Measurements from ENCODE around the gene GMDS.

GMDS gene

DNA sequence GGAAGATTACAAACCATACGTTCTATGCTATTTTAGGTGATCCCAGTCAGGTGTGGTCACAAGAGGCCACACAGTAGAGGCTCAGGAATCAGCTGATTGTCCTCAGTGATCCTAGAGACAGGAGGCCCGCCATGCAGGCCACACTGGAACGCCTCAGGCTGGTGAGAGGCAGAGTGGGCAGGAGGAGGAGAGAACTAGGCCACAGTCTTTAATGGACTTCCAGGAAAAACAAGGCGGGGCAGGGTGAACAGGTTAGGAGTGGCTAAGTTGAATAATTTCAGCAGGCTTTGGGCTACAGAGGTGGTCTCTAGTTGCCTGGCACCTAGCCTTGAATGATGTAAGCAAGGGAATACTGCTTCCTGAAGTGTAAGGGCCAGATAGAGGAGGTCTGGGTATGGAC is 101.2 kb downstream of the GMDS start:
- H3K9ac ChIP-seq (ENCODE audit: low read depth, low read length) = no peak overlapping the region
- H3K4me3 ChIP-seq (ENCODE audit: low read length) = no peak overlapping the region
- no peaks in the 10 kb centered on the region for H3K9me3 ChIP-seq (ENCODE audit: insufficient read depth, low read depth, low read length)
- H3K4me1 ChIP-seq (ENCODE audit: insufficient read depth, low read length) = peaks cover 20% of the 10 kb centered on the region
- no peaks in the 10 kb centered on the region for H3K36me3 ChIP-seq (ENCODE audit: insufficient read depth, low read depth, low read length)
- no peak overlapping the region for H3K27ac ChIP-seq (ENCODE audit: low read length)
- no peaks in the 10 kb centered on the region for H3K27me3 ChIP-seq (ENCODE audit: insufficient read depth, low read length)

DNA sequence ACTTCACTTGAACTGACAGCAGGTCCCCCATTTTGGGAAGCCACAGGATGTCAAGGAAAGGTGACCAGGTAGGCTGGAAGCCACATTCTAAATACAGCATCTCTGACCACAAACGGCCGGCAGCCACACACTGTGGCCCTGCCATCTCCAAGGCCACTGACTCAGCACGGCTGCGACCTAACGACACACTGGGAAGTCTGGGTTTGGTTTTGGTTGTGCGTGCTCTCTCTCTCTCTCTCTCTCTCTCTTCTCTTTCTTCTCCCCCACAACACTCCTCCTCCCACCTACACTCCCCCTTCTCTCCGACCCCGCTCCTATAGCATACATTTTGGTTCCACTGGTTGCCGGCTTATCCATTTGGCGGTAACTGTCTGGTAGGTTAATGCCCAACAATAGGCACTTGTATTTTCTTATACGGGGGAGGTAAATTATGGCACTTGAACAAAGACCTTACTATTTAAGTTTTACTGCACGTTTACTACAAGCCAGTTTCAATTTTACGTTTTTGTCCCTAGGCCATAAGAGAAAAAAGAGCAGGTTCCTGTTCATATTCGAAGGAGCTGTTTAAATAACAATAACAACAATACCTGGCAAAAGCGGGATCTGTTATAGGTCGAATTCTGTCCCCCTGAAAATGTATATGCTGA is 103.6 kb downstream of the GMDS start:
- no peak overlapping the region for H3K4me3 ChIP-seq (ENCODE audit: low read length)
- H3K4me1 ChIP-seq (ENCODE audit: insufficient read depth, low read length) = peaks cover 20% of the 10 kb centered on the region
- no peak overlapping the region for H3K27ac ChIP-seq (ENCODE audit: low read length)
- no peak overlapping the region for H3K9ac ChIP-seq (ENCODE audit: low read depth, low read length)
- no peaks in the 10 kb centered on the region for H3K9me3 ChIP-seq (ENCODE audit: insufficient read depth, low read depth, low read length)
- H3K36me3 ChIP-seq (ENCODE audit: insufficient read depth, low read depth, low read length) = no peaks in the 10 kb centered on the region
- H3K27me3 ChIP-seq (ENCODE audit: insufficient read depth, low read length) = no peaks in the 10 kb centered on the region

GRCh38 chr6:2140438-2141128 is 104.8 kb downstream of the GMDS start:
- no peak overlapping the region for H3K27ac ChIP-seq (ENCODE audit: low read length)
- H3K9ac ChIP-seq (ENCODE audit: low read depth, low read length) = no peak overlapping the region
- H3K9me3 ChIP-seq (ENCODE audit: insufficient read depth, low read depth, low read length) = no peaks in the 10 kb centered on the region
- no peaks in the 10 kb centered on the region for H3K27me3 ChIP-seq (ENCODE audit: insufficient read depth, low read length)
- H3K36me3 ChIP-seq (ENCODE audit: insufficient read depth, low read depth, low read length) = no peaks in the 10 kb centered on the region
- H3K4me1 ChIP-seq (ENCODE audit: insufficient read depth, low read length) = peaks cover 20% of the 10 kb centered on the region
- no peak overlapping the region for H3K4me3 ChIP-seq (ENCODE audit: low read length)

DNA sequence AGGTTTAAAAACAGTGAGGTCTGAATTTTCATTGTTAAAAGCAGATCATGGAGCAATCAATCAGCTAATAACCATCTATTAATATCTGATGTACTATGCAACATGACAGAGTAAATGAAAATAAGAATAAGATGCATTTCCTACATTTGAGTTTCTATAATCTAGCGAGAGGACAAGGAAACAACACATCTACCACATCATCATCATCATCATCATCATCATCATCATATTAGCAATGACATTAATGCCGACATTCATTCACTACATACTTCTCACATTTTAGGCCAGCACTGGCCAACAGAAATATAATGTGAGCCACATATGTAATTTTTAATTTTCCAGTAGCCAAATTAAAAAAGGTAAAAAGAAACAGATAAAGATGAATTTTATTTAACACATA is 110.0 kb downstream of the GMDS start:
- no peaks in the 10 kb centered on the region for H3K36me3 ChIP-seq (ENCODE audit: insufficient read depth, low read depth, low read length)
- no peak overlapping the region for H3K9ac ChIP-seq (ENCODE audit: low read depth, low read length)
- H3K4me1 ChIP-seq (ENCODE audit: insufficient read depth, low read length) = peaks cover 15% of the 10 kb centered on the region; the same call in 1 of the 2 replicates
- no peaks in the 10 kb centered on the region for H3K9me3 ChIP-seq (ENCODE audit: insufficient read depth, low read depth, low read length)
- H3K4me3 ChIP-seq (ENCODE audit: low read length) = no peak overlapping the region
- H3K27me3 ChIP-seq (ENCODE audit: insufficient read depth, low read length) = no peaks in the 10 kb centered on the region
- no peak overlapping the region for H3K27ac ChIP-seq (ENCODE audit: low read length)

GRCh38 chr6:2134554-2134953 is 110.9 kb downstream of the GMDS start:
- Histone ChIP-seq H3K9me3 (ENCODE audit: insufficient read depth, low read depth, low read length) (no peaks in the 10 kb centered on the region), H3K27me3 (ENCODE audit: insufficient read depth, low read length) (no peaks in the 10 kb centered on the region), H3K4me1 (ENCODE audit: insufficient read depth, low read length) (peaks cover 19% of the 10 kb centered on the region; the same call in 1 of the 2 replicates), H3K4me3 (ENCODE audit: low read length) (no peak overlapping the region), H3K36me3 (ENCODE audit: insufficient read depth, low read depth, low read length) (no peaks in the 10 kb centered on the region), H3K27ac (ENCODE audit: low read length) (no peak overlapping the region), H3K9ac (ENCODE audit: low read depth, low read length) (no peak overlapping the region)

GRCh38 chr6:2133716-2134310 is 111.6 kb downstream of the GMDS start:
- Histone ChIP-seq H3K27ac (ENCODE audit: low read length) (no peak overlapping the region), H3K9me3 (ENCODE audit: insufficient read depth, low read depth, low read length) (no peaks in the 10 kb centered on the region), H3K4me3 (ENCODE audit: low read length) (no peak overlapping the region), H3K27me3 (ENCODE audit: insufficient read depth, low read length) (no peaks in the 10 kb centered on the region), H3K36me3 (ENCODE audit: insufficient read depth, low read depth, low read length) (no peaks in the 10 kb centered on the region), H3K9ac (ENCODE audit: low read depth, low read length) (no peak overlapping the region), H3K4me1 (ENCODE audit: insufficient read depth, low read length) (peaks cover 24% of the 10 kb centered on the region; the same call in 1 of the 2 replicates)

GRCh38 chr6:2132916-2133315 is 112.5 kb downstream of the GMDS start:
- H3K36me3 ChIP-seq (ENCODE audit: insufficient read depth, low read depth, low read length) = no peaks in the 10 kb centered on the region
- no peaks in the 10 kb centered on the region for H3K9me3 ChIP-seq (ENCODE audit: insufficient read depth, low read depth, low read length)
- peaks cover 24% of the 10 kb centered on the region; the same call in 1 of the 2 replicates for H3K4me1 ChIP-seq (ENCODE audit: insufficient read depth, low read length)
- H3K27me3 ChIP-seq (ENCODE audit: insufficient read depth, low read length) = no peaks in the 10 kb centered on the region
- H3K9ac ChIP-seq (ENCODE audit: low read depth, low read length) = no peak overlapping the region
- H3K4me3 ChIP-seq (ENCODE audit: low read length) = no peak overlapping the region
- H3K27ac ChIP-seq (ENCODE audit: low read length) = no peak overlapping the region

DNA sequence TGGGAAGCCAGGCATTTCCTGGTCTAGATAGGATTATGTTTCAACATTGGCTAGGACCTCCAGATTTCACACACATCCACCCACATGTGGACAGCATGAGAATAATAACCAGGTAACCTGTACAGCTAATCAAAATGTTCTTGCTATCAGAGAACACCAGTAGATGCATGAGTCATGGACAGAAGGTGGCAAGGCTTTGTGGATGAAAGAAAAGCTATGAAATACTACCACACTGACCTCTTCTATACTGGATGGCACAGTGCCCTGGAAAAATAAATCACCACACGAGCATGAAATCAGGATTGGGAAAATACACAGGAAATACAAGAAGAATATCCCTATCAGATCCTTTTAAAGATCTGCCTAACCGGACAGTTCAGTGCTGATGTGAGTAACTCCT is 113.0 kb downstream of the GMDS start:
- no peaks in the 10 kb centered on the region for H3K36me3 ChIP-seq (ENCODE audit: insufficient read depth, low read depth, low read length)
- H3K9me3 ChIP-seq (ENCODE audit: insufficient read depth, low read depth, low read length) = no peaks in the 10 kb centered on the region
- H3K27ac ChIP-seq (ENCODE audit: low read length) = no peak overlapping the region

DNA sequence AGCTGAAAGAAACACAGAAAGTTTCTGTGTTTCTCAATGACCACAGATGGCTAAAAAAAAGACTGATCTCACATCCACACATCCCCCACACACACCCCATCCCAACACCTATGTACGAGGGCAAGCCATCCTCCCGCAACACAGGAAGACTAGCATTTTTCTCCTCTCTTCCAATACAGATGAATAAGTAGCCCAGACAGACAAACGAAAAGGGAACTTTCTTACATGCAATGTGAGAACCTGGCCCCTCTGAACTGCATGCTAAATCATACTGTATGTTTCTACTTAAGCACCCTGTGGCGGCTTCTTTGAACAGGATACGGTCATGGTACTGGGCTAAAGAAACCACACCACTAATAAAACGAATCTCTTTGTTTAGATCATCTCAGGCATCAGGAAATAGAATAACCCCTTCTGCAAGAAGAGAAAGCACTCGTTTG is 116.2 kb downstream of the GMDS start:
- no peaks in the 10 kb centered on the region for H3K27me3 ChIP-seq (ENCODE audit: insufficient read depth, low read length)
- no peaks in the 10 kb centered on the region for H3K36me3 ChIP-seq (ENCODE audit: insufficient read depth, low read depth, low read length)
- H3K9ac ChIP-seq (ENCODE audit: low read depth, low read length) = no peak overlapping the region
- H3K27ac ChIP-seq (ENCODE audit: low read length) = no peak overlapping the region
- peaks cover 23% of the 10 kb centered on the region; the same call in 1 of the 2 replicates for H3K4me1 ChIP-seq (ENCODE audit: insufficient read depth, low read length)
- no peaks in the 10 kb centered on the region for H3K9me3 ChIP-seq (ENCODE audit: insufficient read depth, low read depth, low read length)
- H3K4me3 ChIP-seq (ENCODE audit: low read length) = no peak overlapping the region

More for the DNA sequence above, 113.0 kb downstream of the GMDS start:
- no peaks in the 10 kb centered on the region for H3K27me3 ChIP-seq (ENCODE audit: insufficient read depth, low read length)
- no peak overlapping the region for H3K9ac ChIP-seq (ENCODE audit: low read depth, low read length)
- peaks cover 24% of the 10 kb centered on the region; the same call in 1 of the 2 replicates for H3K4me1 ChIP-seq (ENCODE audit: insufficient read depth, low read length)
- H3K4me3 ChIP-seq (ENCODE audit: low read length) = no peak overlapping the region

GRCh38 chr6:2127484-2127911 is 117.9 kb downstream of the GMDS start:
- Histone ChIP-seq H3K4me3 (ENCODE audit: low read length) (no peak overlapping the region), H3K4me1 (ENCODE audit: insufficient read depth, low read length) (peaks cover 13% of the 10 kb centered on the region; the same call in 1 of the 2 replicates), H3K9ac (ENCODE audit: low read depth, low read length) (no peak overlapping the region), H3K36me3 (ENCODE audit: insufficient read depth, low read depth, low read length) (no peaks in the 10 kb centered on the region), H3K27ac (ENCODE audit: low read length) (no peak overlapping the region), H3K27me3 (ENCODE audit: insufficient read depth, low read length) (no peaks in the 10 kb centered on the region), H3K9me3 (ENCODE audit: insufficient read depth, low read depth, low read length) (no peaks in the 10 kb centered on the region)

GRCh38 chr6:2126351-2126750 is 119.1 kb downstream of the GMDS start:
- Histone ChIP-seq H3K9ac (ENCODE audit: low read depth, low read length) (no peak overlapping the region), H3K4me1 (ENCODE audit: insufficient read depth, low read length) (peaks cover 13% of the 10 kb centered on the region; the same call in 1 of the 2 replicates), H3K4me3 (ENCODE audit: low read length) (no peak overlapping the region), H3K9me3 (ENCODE audit: insufficient read depth, low read depth, low read length) (no peaks in the 10 kb centered on the region), H3K27ac (ENCODE audit: low read length) (no peak overlapping the region), H3K36me3 (ENCODE audit: insufficient read depth, low read depth, low read length) (no peaks in the 10 kb centered on the region), H3K27me3 (ENCODE audit: insufficient read depth, low read length) (no peaks in the 10 kb centered on the region)

DNA sequence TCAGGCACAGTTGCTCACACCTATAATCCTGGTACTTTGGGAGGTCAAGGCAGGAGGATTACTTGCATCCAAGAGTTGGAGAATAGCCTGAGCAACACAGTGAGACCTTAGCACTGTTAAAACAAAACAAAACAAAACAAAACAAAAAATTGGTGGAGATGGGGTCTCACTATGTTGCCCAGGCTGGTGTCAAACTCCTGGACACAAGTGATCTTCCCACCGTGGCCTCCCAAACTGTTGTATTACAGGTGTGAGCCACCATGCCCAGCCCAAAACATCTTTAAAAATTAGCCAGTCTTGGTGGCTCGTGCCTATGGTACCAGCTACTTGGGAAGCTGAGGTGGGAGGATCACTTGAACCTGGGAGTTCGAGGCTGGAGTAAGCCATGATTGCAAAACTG is 120.2 kb downstream of the GMDS start:
- H3K27me3 ChIP-seq (ENCODE audit: insufficient read depth, low read length) = no peaks in the 10 kb centered on the region

More for the DNA sequence above, 120.2 kb downstream of the GMDS start:
- no peaks in the 10 kb centered on the region for H3K9me3 ChIP-seq (ENCODE audit: insufficient read depth, low read depth, low read length)
- H3K27ac ChIP-seq (ENCODE audit: low read length) = no peak overlapping the region
- no peaks in the 10 kb centered on the region for H3K36me3 ChIP-seq (ENCODE audit: insufficient read depth, low read depth, low read length)
- H3K9ac ChIP-seq (ENCODE audit: low read depth, low read length) = no peak overlapping the region
- H3K4me1 ChIP-seq (ENCODE audit: insufficient read depth, low read length) = peaks cover 12% of the 10 kb centered on the region; the same call in 1 of the 2 replicates
- no peak overlapping the region for H3K4me3 ChIP-seq (ENCODE audit: low read length)

All from iPS-20b (cell line).